HG02678 (cell line): ENCODE results near the gene PRKG1.

Experiments
- ATAC-seq: cut with Tn5 transposase; IDR thresholded peaks from one replicate; pipeline ENCODE4 v1.9.1; 2021; ENCODE audit warnings: mild to moderate bottlenecking, moderate library complexity; ENCODE audit not compliant: unreplicated experiment

The PRKG1 gene

GRCh38 chr10:51772387-51772786, 698.1 kb downstream of the PRKG1 start:
- ATAC-seq, result no peak

GRCh38 chr10:51773681-51774080, 699.4 kb downstream of the PRKG1 start:
- no peak for ATAC-seq

GRCh38 chr10:51783941-51784340, 709.7 kb downstream of the PRKG1 start:
- no peak for ATAC-seq

GRCh38 chr10:51786016-51786683, 711.9 kb downstream of the PRKG1 start:
- ATAC-seq, result no peak

- ATAC-seq, result no peak
Observed at GRCh38 chr10:51786684-51787035, 712.4 kb downstream of the PRKG1 start.

- no peak for ATAC-seq
Observed at GRCh38 chr10:51788273-51788672, 714.0 kb downstream of the PRKG1 start.

- ATAC-seq, result no peak
Observed at GRCh38 chr10:51789118-51789517, 714.8 kb downstream of the PRKG1 start.

- no peak for ATAC-seq
Observed at GRCh38 chr10:51789903-51790302, 715.6 kb downstream of the PRKG1 start.

GRCh38 chr10:51792678-51793077, 718.4 kb downstream of the PRKG1 start:
- ATAC-seq, result no peak

- no peak for ATAC-seq
Observed at GRCh38 chr10:51800121-51800520, 725.8 kb downstream of the PRKG1 start.

GRCh38 chr10:51800725-51801424, 726.6 kb downstream of the PRKG1 start:
- no peak for ATAC-seq

- no peak for ATAC-seq
Observed at GRCh38 chr10:51802030-51802429, 727.7 kb downstream of the PRKG1 start.

- ATAC-seq, result no peak
Observed at GRCh38 chr10:51804866-51805265, 730.6 kb downstream of the PRKG1 start.

GRCh38 chr10:51806079-51806835, 732.0 kb downstream of the PRKG1 start:
- no peak for ATAC-seq

GRCh38 chr10:51808187-51808586, 733.9 kb downstream of the PRKG1 start:
- no peak for ATAC-seq

- no peak for ATAC-seq
Observed at GRCh38 chr10:51815723-51816122, 741.4 kb downstream of the PRKG1 start.

GRCh38 chr10:51821045-51821444, 746.8 kb downstream of the PRKG1 start:
- ATAC-seq, result no peak

GRCh38 chr10:51821745-51822144, 747.5 kb downstream of the PRKG1 start:
- ATAC-seq, result no peak

GRCh38 chr10:51832652-51833383, 758.5 kb downstream of the PRKG1 start:
- peak; percentile 70 for ATAC-seq

GRCh38 chr10:51834548-51834947, 760.3 kb downstream of the PRKG1 start:
- no peak for ATAC-seq

- no peak for ATAC-seq
Observed at GRCh38 chr10:51838471-51838870, 764.2 kb downstream of the PRKG1 start.
